ENCODE data around the gene GUCY2C. TPM values are rescaled to one million over a fixed set of nuclear protein-coding genes. Genes with fewer than 3 reads are reported as not detected.

The GUCY2C gene
- total RNA-seq, 1 experiment from 2014 or later = 1.9 TPM

DNA sequence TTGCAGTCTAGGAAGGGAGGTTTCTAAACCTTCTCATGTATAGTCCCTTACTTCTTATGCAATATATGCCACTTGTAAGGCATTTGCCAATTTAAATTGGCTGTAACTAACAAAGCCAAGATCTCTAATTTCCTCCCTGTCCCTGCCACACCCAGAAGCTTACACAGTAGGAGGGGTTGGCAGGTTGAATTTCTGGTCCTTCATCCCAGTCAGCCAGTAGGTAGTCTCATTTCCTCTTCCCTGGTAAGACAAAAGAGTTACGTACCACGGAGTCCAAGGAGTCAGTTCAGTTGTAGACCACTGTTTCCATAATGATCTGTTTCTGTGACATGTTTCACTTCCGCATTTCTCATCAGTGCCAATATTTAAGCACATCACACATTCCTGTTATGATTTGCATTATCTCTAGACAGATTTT lies 81.7 kb downstream of the GUCY2C start:
- H2BK12ac ChIP-seq (ENCODE audit: insufficient read length, low read depth, low read length) = no peak overlapping the region
- no CpG with 5 or more reads among the region's 3 CpGs for WGBS (ENCODE audit: extremely low coverage, insufficient read length, low lambda C conversion rate)

More for the DNA sequence above, 81.7 kb downstream of the GUCY2C start:
- H2AFZ ChIP-seq (ENCODE audit: low read length) = no peak overlapping the region
- H4K8ac ChIP-seq (replicated peaks; ENCODE audit: insufficient read length, low read depth, low read length) = no peak overlapping the region
- no peaks in the 10 kb centered on the region for H3K79me2 ChIP-seq (ENCODE audit: insufficient read depth, low read length)
- H3K9me3 ChIP-seq (ENCODE audit: control insufficient read depth, low read depth, low read length) = no peaks in the 10 kb centered on the region
- peaks cover 8 to 10% of the 10 kb centered on the region in 2 experiments for H3K4me1 Mint-ChIP-seq
- no peak overlapping the region for H3K9ac ChIP-seq (ENCODE audit: extremely low read depth, insufficient read length, low read length)
- peaks cover 0 to 8% (median 2%) of the 10 kb centered on the region in 3 experiments; a peak in 2 of 7 replicates for H3K36me3 Mint-ChIP-seq (ENCODE audit: insufficient read depth in 1 of 3, low read depth in 3 of 3)
- H3K4ac ChIP-seq (ENCODE audit: low read depth, low read length) = no peak overlapping the region
- no peaks in the 10 kb centered on the region for H3K4me1 ChIP-seq (ENCODE audit: insufficient read depth, low read length)
- H3K14ac ChIP-seq (ENCODE audit: insufficient read depth, low read length) = no peak overlapping the region
- no peak overlapping the region for H3K27ac Mint-ChIP-seq
- no peak overlapping the region for H3K27ac ChIP-seq (ENCODE audit: insufficient read length, low read depth, low read length)
- H3K4me3 Mint-ChIP-seq = no peak overlapping the region
- H3K23me2 ChIP-seq (ENCODE audit: insufficient read length, low read depth, low read length, poor library complexity, severe bottlenecking) = no peaks in the 10 kb centered on the region
- no peak overlapping the region for H2BK20ac ChIP-seq (ENCODE audit: low read depth, low read length, poor library complexity, severe bottlenecking)
- H3K56ac ChIP-seq (ENCODE audit: insufficient read length, low read depth, low read length) = no peak overlapping the region
- no peak for DNase-seq
- H2AK5ac ChIP-seq (ENCODE audit: insufficient read length, low read length) = no peak overlapping the region
- no peak overlapping the region for H3T11ph ChIP-seq (ENCODE audit: low read length)
- no peak overlapping the region for H4K5ac ChIP-seq (ENCODE audit: insufficient read length, low read depth, low read length)
- no peak overlapping the region for H3K18ac ChIP-seq (ENCODE audit: insufficient read length, low read depth, low read length)
- H4K20me1 ChIP-seq (ENCODE audit: control insufficient read depth, insufficient read depth, insufficient read length) = no peaks in the 10 kb centered on the region
- no peak overlapping the region for H2BK5ac ChIP-seq (ENCODE audit: insufficient read length, low read length)
- TF ChIP-seq, protein P1, sequence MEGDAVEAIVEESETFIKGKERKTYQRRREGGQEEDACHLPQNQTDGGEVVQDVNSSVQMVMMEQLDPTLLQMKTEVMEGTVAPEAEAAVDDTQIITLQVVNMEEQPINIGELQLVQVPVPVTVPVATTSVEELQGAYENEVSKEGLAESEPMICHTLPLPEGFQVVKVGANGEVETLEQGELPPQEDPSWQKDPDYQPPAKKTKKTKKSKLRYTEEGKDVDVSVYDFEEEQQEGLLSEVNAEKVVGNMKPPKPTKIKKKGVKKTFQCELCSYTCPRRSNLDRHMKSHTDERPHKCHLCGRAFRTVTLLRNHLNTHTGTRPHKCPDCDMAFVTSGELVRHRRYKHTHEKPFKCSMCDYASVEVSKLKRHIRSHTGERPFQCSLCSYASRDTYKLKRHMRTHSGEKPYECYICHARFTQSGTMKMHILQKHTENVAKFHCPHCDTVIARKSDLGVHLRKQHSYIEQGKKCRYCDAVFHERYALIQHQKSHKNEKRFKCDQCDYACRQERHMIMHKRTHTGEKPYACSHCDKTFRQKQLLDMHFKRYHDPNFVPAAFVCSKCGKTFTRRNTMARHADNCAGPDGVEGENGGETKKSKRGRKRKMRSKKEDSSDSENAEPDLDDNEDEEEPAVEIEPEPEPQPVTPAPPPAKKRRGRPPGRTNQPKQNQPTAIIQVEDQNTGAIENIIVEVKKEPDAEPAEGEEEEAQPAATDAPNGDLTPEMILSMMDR (conservative IDR thresholded peaks at IDR 0.05) = no peak
- no peaks in the 10 kb centered on the region for H3K27me3 ChIP-seq (ENCODE audit: insufficient read depth, low read length)
- H2BK15ac ChIP-seq (ENCODE audit: low read depth, low read length) = no peak overlapping the region
- no peak overlapping the region for H2BK120ac ChIP-seq (ENCODE audit: low read depth, low read length, poor library complexity, severe bottlenecking)
- no peak overlapping the region for H3K4me2 ChIP-seq (ENCODE audit: insufficient read depth, insufficient read length, low read length)
- no peak overlapping the region for H4K91ac ChIP-seq (ENCODE audit: insufficient read length, low read depth, low read length)
- H3K9me3 Mint-ChIP-seq = peaks cover 3 to 10% of the 10 kb centered on the region in 2 experiments; a peak in 4 of 5 replicates
- H3K79me1 ChIP-seq (ENCODE audit: insufficient read depth, low read depth, low read length, poor library complexity, severe bottlenecking) = no peaks in the 10 kb centered on the region
- no peaks in the 10 kb centered on the region for H3K27me3 Mint-ChIP-seq (ENCODE audit: low read depth)
- no peak overlapping the region for H3K23ac ChIP-seq (ENCODE audit: insufficient read length, low read depth, low read length)

Data from H9 (cell line).